NT2/D1 (cell line): ENCODE data around the gene GEMIN4.

Experiments
- SUZ12 ChIP-seq: IDR thresholded peaks from 2 replicates; pipeline ENCODE4 v1.6.1; 2011; ENCODE audit not compliant: insufficient read length, insufficient read depth; ENCODE audit errors: extremely low read depth
- YY1 ChIP-seq: IDR thresholded peaks from 2 replicates; pipeline ENCODE4 v1.6.1; 2011; ENCODE audit not compliant: insufficient read length, insufficient read depth

DNA sequence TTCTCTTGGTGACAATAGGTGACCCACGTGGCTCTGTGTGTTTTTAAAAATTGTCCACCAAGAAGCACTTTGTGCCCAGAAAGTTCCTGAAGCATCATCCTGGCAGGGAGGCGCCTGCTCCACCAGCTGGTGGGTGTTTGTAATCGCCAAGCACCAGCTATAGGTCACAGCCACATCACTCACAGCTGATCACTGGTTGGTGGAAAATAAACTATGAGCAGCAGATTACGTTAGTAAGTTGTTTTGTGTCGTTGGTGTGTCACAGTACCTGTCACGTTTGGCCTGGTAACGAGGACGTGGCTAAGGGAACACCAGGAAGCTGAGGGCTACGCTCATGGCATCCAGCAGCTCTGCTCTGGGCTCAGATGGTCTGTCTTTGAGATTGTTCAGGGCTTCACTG is 40.2 kb upstream of the GEMIN4 start:
- no peak for TF ChIP-seq SUZ12
- no peak for TF ChIP-seq YY1
